IMR-90 (cell line): ENCODE measurements around the gene SRMS.

Experiments
- CEBPB ChIP-seq: IDR thresholded peaks from 2 replicates; pipeline ENCODE4 v1.6.1; 2012; ENCODE audit warnings: low read depth, low read length, improper control_type of control experiment
- MAFK ChIP-seq: IDR thresholded peaks from 2 replicates; pipeline ENCODE4 v1.6.1; 2012; ENCODE audit warnings: low read depth, low read length, improper control_type of control experiment
- POLR2A ChIP-seq: IDR thresholded peaks from 2 replicates; pipeline ENCODE4 v1.6.1; 2012; ENCODE audit warnings: mild to moderate bottlenecking, low read depth, low read length
- RFX5 ChIP-seq: IDR thresholded peaks from 2 replicates; pipeline ENCODE4 v1.8.0; 2012; ENCODE audit warnings: low read depth, mild to moderate bottlenecking, low read length, moderate library complexity
- SMC3 ChIP-seq: fragments of 150-350 bp; IDR thresholded peaks from 2 replicates; pipeline ENCODE4 v1.6.1; 2016; ENCODE audit warnings: low read depth, mild to moderate bottlenecking, antibody characterized with exemption, low read length, moderate library complexity
- TF ChIP-seq, protein P1 (sequence below): fragments of 150-350 bp; IDR thresholded peaks from 2 replicates; pipeline ENCODE4 v1.6.1; 2017; ENCODE audit warnings: mild to moderate bottlenecking, antibody characterized with exemption, low read length, low read depth
- TF ChIP-seq, protein P2 (sequence below): conservative IDR thresholded peaks from 2 replicates; pipeline ENCODE4 v1.5.1; 2012; ENCODE audit warnings: mild to moderate bottlenecking, low read depth, low read length, improper control_type of control experiment

DNA sequence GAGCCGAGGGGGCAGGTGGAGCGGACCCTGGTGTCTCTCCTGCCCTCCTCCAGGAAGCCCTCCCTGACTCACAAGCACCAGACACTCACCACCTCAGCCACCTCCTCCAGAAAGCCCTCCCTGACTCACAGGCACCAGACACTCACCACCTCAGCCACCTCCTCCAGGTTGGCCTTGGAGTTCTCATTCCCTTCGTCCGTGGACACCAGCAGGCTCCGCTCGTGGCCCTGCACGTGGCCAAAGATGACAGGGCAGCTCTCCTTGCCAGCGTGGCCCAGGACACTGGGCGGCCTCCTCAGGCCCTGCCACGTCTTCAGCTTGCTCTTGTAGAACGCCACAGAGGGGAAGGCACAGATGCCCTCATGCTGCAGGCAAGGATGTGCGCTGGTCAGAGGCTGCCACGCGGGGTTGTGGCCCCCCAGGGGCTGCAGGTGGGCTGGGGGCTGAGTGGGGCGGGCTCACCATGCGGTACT lies 12.8 kb upstream of the SRMS start:
- TF ChIP-seq, protein P1, sequence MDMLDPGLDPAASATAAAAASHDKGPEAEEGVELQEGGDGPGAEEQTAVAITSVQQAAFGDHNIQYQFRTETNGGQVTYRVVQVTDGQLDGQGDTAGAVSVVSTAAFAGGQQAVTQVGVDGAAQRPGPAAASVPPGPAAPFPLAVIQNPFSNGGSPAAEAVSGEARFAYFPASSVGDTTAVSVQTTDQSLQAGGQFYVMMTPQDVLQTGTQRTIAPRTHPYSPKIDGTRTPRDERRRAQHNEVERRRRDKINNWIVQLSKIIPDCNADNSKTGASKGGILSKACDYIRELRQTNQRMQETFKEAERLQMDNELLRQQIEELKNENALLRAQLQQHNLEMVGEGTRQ: no peak
- TF ChIP-seq, protein P2, sequence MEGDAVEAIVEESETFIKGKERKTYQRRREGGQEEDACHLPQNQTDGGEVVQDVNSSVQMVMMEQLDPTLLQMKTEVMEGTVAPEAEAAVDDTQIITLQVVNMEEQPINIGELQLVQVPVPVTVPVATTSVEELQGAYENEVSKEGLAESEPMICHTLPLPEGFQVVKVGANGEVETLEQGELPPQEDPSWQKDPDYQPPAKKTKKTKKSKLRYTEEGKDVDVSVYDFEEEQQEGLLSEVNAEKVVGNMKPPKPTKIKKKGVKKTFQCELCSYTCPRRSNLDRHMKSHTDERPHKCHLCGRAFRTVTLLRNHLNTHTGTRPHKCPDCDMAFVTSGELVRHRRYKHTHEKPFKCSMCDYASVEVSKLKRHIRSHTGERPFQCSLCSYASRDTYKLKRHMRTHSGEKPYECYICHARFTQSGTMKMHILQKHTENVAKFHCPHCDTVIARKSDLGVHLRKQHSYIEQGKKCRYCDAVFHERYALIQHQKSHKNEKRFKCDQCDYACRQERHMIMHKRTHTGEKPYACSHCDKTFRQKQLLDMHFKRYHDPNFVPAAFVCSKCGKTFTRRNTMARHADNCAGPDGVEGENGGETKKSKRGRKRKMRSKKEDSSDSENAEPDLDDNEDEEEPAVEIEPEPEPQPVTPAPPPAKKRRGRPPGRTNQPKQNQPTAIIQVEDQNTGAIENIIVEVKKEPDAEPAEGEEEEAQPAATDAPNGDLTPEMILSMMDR: no peak
- TF ChIP-seq MAFK: no peak
- TF ChIP-seq CEBPB: no peak
- no peak for TF ChIP-seq SMC3
- TF ChIP-seq POLR2A: no peak
- no peak for TF ChIP-seq RFX5
